Fibroblast of lung (primary cell): ENCODE results near the gene PMEPA1.

Experiments used
- EZH2 ChIP-seq: IDR thresholded peaks from 2 replicates; pipeline ENCODE4 v1.5.1; 2012; ENCODE audit warnings: low read length, control low read depth, mild to moderate bottlenecking; ENCODE audit errors: missing control alignments
- TF ChIP-seq, protein P1 (sequence below), 2 donors: IDR thresholded peaks in 1 of 2; conservative IDR thresholded peaks in 1 of 2; 1 replicate in 1 of 2; 2 replicates in 1 of 2; pipeline ENCODE4 v1.5.1; 2011 to 2012; ENCODE audit warnings: low read length in 2 of 2, control low read depth in 1 of 2, inconsistent platforms in 1 of 2, low read depth in 1 of 2, mild to moderate bottlenecking in 1 of 2

DNA sequence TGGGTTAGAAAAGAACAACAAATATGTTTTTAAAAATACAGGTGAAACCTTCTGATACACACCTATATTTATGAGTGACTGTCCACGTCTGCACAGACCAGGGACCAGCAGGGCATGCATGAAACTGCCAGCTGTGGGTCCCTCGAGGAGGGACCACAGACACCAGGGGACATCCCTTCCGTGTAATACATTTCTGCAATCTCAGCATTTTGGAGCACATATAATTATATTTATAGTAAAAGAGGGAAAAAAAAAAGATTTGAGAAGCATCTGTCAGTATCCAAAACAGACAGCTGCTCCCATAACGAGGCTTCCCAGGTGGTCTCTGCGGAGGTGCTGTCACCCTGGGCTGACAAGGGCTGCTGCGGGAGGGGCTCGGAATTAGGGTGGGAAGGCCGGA lies 40.2 kb downstream of the PMEPA1 start:
- no peak for TF ChIP-seq EZH2
- TF ChIP-seq, protein P1, sequence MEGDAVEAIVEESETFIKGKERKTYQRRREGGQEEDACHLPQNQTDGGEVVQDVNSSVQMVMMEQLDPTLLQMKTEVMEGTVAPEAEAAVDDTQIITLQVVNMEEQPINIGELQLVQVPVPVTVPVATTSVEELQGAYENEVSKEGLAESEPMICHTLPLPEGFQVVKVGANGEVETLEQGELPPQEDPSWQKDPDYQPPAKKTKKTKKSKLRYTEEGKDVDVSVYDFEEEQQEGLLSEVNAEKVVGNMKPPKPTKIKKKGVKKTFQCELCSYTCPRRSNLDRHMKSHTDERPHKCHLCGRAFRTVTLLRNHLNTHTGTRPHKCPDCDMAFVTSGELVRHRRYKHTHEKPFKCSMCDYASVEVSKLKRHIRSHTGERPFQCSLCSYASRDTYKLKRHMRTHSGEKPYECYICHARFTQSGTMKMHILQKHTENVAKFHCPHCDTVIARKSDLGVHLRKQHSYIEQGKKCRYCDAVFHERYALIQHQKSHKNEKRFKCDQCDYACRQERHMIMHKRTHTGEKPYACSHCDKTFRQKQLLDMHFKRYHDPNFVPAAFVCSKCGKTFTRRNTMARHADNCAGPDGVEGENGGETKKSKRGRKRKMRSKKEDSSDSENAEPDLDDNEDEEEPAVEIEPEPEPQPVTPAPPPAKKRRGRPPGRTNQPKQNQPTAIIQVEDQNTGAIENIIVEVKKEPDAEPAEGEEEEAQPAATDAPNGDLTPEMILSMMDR (conservative IDR thresholded peaks at IDR 0.05 in 1 of 2, IDR thresholded peaks at IDR 0.05 in 1 of 2; ENCODE audit: low read depth in 1 of 2, low read length in 2 of 2), result no peak
